Left lung (tissue), 14 donors: ENCODE data around the gene SLC6A1. TPM values are rescaled to one million over a fixed set of nuclear protein-coding genes. Genes with fewer than 3 reads are reported as not detected.
A peak's percentile ranks its signal among the peaks of the same experiment; 100 is the strongest.

Experiments
- ATAC-seq: fragments of 200-7000 bp; cut with Tn5 transposase; one replicate; pipeline ENCODE4 v1.9.1; 2020; ENCODE audit warnings: moderate library complexity
- DNase-seq, 4 donors: peaks; one replicate each; pipeline ENCODE4 v3.0.0-alpha.2; 2013 to 2020
- H3K27ac ChIP-seq, 2 donors: fragments of 200-600 bp; sonication (generic) in 1 of 2; one replicate each; pipeline versions ENCODE4 v1.5.0 to v1.8.0; 2020 to 2021
- H3K27me3 ChIP-seq, 2 donors: fragments of 200-600 bp; sonication (generic) in 1 of 2; one replicate each; pipeline versions ENCODE4 v1.5.0 to v1.8.0; 2020 to 2021
- H3K36me3 ChIP-seq, 2 donors: fragments of 200-600 bp; sonication (generic) in 1 of 2; one replicate each; pipeline versions ENCODE4 v1.5.0 to v1.8.0; 2020 to 2021
- H3K4me1 ChIP-seq, 2 donors: fragments of 200-600 bp; one replicate each; pipeline ENCODE4 v1.8.0; 2021
- H3K4me3 ChIP-seq, 2 donors: fragments of 200-600 bp; sonication (generic) in 1 of 2; one replicate each; pipeline versions ENCODE4 v1.5.0 to v1.8.0; 2020 to 2021; ENCODE audit warnings: mild to moderate bottlenecking in 1 of 2
- H3K9me3 ChIP-seq, 2 donors: fragments of 200-600 bp; sonication (generic) in 1 of 2; one replicate each; pipeline versions ENCODE4 v1.5.0 to v1.8.0; 2020 to 2021
- intact Hi-C, 2 donors: fragments of 100-400 bp; cut with DNase I; formaldehyde crosslinking; loops; one replicate each; pipeline versions ENCODE4 v1.11.2 to v1.14.2; 2022
- long read RNA-seq, 12 donors: library from polyadenylated mRNA in 2 of 12; unstranded in 2 of 12; transcript quantifications; one replicate each; pipeline ENCODE4 v2.0.0 and lab custom pipeline, GENCODE V29; 2019 to 2026
- polyA plus RNA-seq, 6 donors: library from polyadenylated mRNA; unstranded; fragments of 120-200 nt; gene quantifications; one replicate each; pipeline ENCODE4 v1.2.1, GENCODE V29; 2013; ENCODE audit not compliant: insufficient read length in 6 of 6
- total RNA-seq, 2 donors: library from RNA; stranded (reverse); fragmentation: NEBNext Ultra II Directional; extraction: Animal tissue kit (Norgen Biotek cat#: 25700); gene quantifications; one replicate each; pipeline ENCODE4 v1.2.1, GENCODE V29; 2021
- TF ChIP-seq, protein P1 (sequence below), 2 donors: fragments of 200-600 bp; sonication (generic) in 1 of 2; IDR thresholded peaks; one replicate each; pipeline versions ENCODE4 v1.5.0 to v1.8.0; 2021; ENCODE audit warnings: antibody characterized with exemption in 2 of 2
- donor health status: DM: no; HTN: yes; CAD: no.
- donor health status: DM: no; HTN: no; CAD: no.

The SLC6A1 gene
- total RNA-seq (1 to 10 TPM in 1 of 2 donors, under 1 TPM in 1; 0.97 to 1.7 TPM), polyA plus RNA-seq (1 to 10 TPM; 4.5 to 7.2 (median 5.5) TPM)
- long read RNA-seq, donor 1 = 0 reads
- long read RNA-seq, donor 2 = 0 reads
- long read RNA-seq, donor 3 = 0 reads
- long read RNA-seq, donor 4 = 0 reads
- long read RNA-seq, donor 5, partial matches to known transcripts = 0 of 1 reads
- long read RNA-seq, donor 5, other reads (novel, unspliced or antisense) = 0 of 1 reads
- long read RNA-seq, donor 6, full-length matches to known transcripts = 1 of 1 reads
- long read RNA-seq, donor 6, partial matches to known transcripts = 0 of 1 reads
- long read RNA-seq, donor 6, other reads (novel, unspliced or antisense) = 0 of 1 reads
- long read RNA-seq, donor 7, full-length matches to known transcripts = 1 of 1 reads
- long read RNA-seq, donor 7, partial matches to known transcripts = 0 of 1 reads
- long read RNA-seq, donor 7, other reads (novel, unspliced or antisense) = 0 of 1 reads
- long read RNA-seq, donor 8 = 0 reads
- long read RNA-seq, donor 9 = 0 reads
- long read RNA-seq, donor 10 = 0 reads
- long read RNA-seq, donor 11, full-length matches to known transcripts = 44 of 64 reads
- long read RNA-seq, donor 11, partial matches to known transcripts = 20 of 64 reads
- long read RNA-seq, donor 11, other reads (novel, unspliced or antisense) = 0 of 64 reads
- long read RNA-seq, donor 12 = 0 reads

GRCh38 chr3:10992017-10992942 is at the start of gene SLC6A1:
Gene SLC6A1 (plus strand): TSS chr3:10992748. CDS start chr3:11017212, 24,464 bp downstream.
- peak within 1 kb of the TSS; percentile 19 to 21 for H3K4me3 ChIP-seq
- ATAC-seq = peak; percentile 89
- no peaks in the 10 kb centered on the region for H3K9me3 ChIP-seq
- intact Hi-C loops = no loop called here
- TF ChIP-seq, protein P1, sequence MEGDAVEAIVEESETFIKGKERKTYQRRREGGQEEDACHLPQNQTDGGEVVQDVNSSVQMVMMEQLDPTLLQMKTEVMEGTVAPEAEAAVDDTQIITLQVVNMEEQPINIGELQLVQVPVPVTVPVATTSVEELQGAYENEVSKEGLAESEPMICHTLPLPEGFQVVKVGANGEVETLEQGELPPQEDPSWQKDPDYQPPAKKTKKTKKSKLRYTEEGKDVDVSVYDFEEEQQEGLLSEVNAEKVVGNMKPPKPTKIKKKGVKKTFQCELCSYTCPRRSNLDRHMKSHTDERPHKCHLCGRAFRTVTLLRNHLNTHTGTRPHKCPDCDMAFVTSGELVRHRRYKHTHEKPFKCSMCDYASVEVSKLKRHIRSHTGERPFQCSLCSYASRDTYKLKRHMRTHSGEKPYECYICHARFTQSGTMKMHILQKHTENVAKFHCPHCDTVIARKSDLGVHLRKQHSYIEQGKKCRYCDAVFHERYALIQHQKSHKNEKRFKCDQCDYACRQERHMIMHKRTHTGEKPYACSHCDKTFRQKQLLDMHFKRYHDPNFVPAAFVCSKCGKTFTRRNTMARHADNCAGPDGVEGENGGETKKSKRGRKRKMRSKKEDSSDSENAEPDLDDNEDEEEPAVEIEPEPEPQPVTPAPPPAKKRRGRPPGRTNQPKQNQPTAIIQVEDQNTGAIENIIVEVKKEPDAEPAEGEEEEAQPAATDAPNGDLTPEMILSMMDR (IDR thresholded peaks at IDR 0.05) = no peak
- H3K27ac ChIP-seq = no peak within 1 kb of the TSS
- H3K4me1 ChIP-seq = no peaks in the 10 kb centered on the region
- peak in 1 of 4 donors; percentile 16 for DNase-seq
- no peaks in the 10 kb centered on the region for H3K36me3 ChIP-seq
- peaks cover 31 to 77% of the 10 kb centered on the region in 2 donors for H3K27me3 ChIP-seq

- DNase-seq = no peak
- H3K4me1 ChIP-seq = no peaks in the 10 kb centered on the region
- H3K27ac ChIP-seq = no peak overlapping the region
- no peaks in the 10 kb centered on the region for H3K9me3 ChIP-seq
- intact Hi-C loops = loop anchor here in 1 of 2 donors (10.0 kb wide), 1 partner anchor 110 kb away; no protein-coding TSS in a partner anchor
- TF ChIP-seq, protein P1 (IDR thresholded peaks at IDR 0.05) = no peak
- ATAC-seq = no peak
- H3K27me3 ChIP-seq = peaks cover 0 to 9% of the 10 kb centered on the region in 2 donors
- H3K4me3 ChIP-seq = no peak overlapping the region
- no peaks in the 10 kb centered on the region for H3K36me3 ChIP-seq
Measured at GRCh38 chr3:10944866-10945265, 47.7 kb upstream of the SLC6A1 start.

GRCh38 chr3:10945683-10946287 is 46.8 kb upstream of the SLC6A1 start:
- no peaks in the 10 kb centered on the region for H3K36me3 ChIP-seq
- ATAC-seq (peak; percentile 91), DNase-seq (peak in 3 of 4 donors; percentile 42 to 87 (median 66))
- H3K4me3 ChIP-seq = no peak overlapping the region
- TF ChIP-seq, protein P1 (IDR thresholded peaks at IDR 0.05) = peak; percentile 84 to 86
- H3K27me3 ChIP-seq = peaks cover 0 to 9% of the 10 kb centered on the region in 2 donors
- no peaks in the 10 kb centered on the region for H3K4me1 ChIP-seq
- H3K27ac ChIP-seq = no peak overlapping the region
- no peaks in the 10 kb centered on the region for H3K9me3 ChIP-seq
- intact Hi-C loops = loop anchor here (2.0 to 10.0 kb wide), 2 partner anchors 109 to 113 kb away; no protein-coding TSS in a partner anchor

DNA sequence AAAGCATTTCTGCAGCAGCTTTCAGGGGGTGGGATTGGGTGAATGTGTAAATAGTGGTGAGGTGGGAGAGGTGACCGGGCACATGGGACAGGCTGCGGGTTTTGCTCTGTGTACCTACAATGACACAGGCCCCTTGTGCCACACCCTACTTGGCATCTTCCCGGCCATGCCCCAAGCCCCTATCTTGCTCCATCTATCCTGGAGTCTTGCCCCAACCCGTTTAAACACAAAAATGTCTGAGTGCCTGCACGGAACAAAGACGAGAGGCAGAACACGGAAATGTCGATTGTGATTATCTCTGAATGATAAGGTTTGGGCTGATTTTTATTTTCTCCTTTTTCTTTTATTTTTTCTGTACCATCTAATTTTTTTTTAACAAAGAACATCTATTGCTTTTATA is 46.0 kb upstream of the SLC6A1 start:
- no peaks in the 10 kb centered on the region for H3K4me1 ChIP-seq
- intact Hi-C loops = loop anchor here (2.0 to 10.0 kb wide), 2 partner anchors 108 to 112 kb away; no protein-coding TSS in a partner anchor
- H3K27me3 ChIP-seq = peaks cover 0 to 9% of the 10 kb centered on the region in 2 donors
- TF ChIP-seq, protein P1 (IDR thresholded peaks at IDR 0.05) = no peak
- DNase-seq (no peak), ATAC-seq (no peak)
- H3K9me3 ChIP-seq = no peaks in the 10 kb centered on the region
- H3K4me3 ChIP-seq = no peak overlapping the region
- no peak overlapping the region for H3K27ac ChIP-seq
- H3K36me3 ChIP-seq = no peaks in the 10 kb centered on the region
